Breast epithelium (tissue), 4 donors: ENCODE results near the gene ZSCAN20. TPM values are rescaled to one million over a fixed set of nuclear protein-coding genes. Genes with fewer than 3 reads are reported as not detected.

Source experiments
- DNase-seq, 2 donors: peaks; one replicate each; pipeline ENCODE4 v3.0.0-alpha.2; 2019; ENCODE audit warnings: low spot score in 2 of 2
- H3K27ac ChIP-seq, 2 donors: fragments of 200-600 bp; sonication (generic) in 1 of 2; one replicate each; pipeline ENCODE4 v1.5.1; 2016 to 2019; ENCODE audit warnings: mild to moderate bottlenecking in 1 of 2
- H3K27me3 ChIP-seq, 2 donors: fragments of 200-600 bp; sonication (generic) in 1 of 2; one replicate each; pipeline versions ENCODE4 v1.5.1 to v1.6.0; 2017 to 2019; ENCODE audit warnings: control low read depth in 1 of 2, mild to moderate bottlenecking in 1 of 2
- H3K36me3 ChIP-seq: fragments of 200-600 bp; one replicate; pipeline ENCODE4 v1.5.1; 2019
- H3K4me1 ChIP-seq, 2 donors: fragments of 200-600 bp; sonication (generic); one replicate each; pipeline ENCODE4 v1.5.1; 2016 to 2019; ENCODE audit warnings: control low read depth in 1 of 2
- H3K4me3 ChIP-seq, 3 donors: fragments of 200-600 bp; sonication (generic); 1 replicate in 2 of 3; 2 replicates in 1 of 3; pipeline ENCODE4 v1.5.1; 2016 to 2019; ENCODE audit warnings: mild to moderate bottlenecking in 3 of 3, moderate library complexity in 2 of 3
- H3K9me3 ChIP-seq, 2 donors: fragments of 200-600 bp; sonication (generic) in 1 of 2; one replicate each; pipeline ENCODE4 v1.5.1; 2016 to 2019; ENCODE audit warnings: control low read depth in 1 of 2
- POLR2A ChIP-seq: fragments of 450-650 bp; IDR thresholded peaks from one replicate; pipeline ENCODE4 v1.6.1; 2016; ENCODE audit warnings: antibody characterized with exemption, mild to moderate bottlenecking, moderate library complexity
- POLR2AphosphoS5 ChIP-seq, 3 donors: sonication (generic); formaldehyde crosslinking; IDR thresholded peaks; one replicate each; pipeline ENCODE4 v1.6.1; 2017; ENCODE audit warnings: antibody characterized with exemption in 3 of 3
- intact Hi-C: fragments of 100-400 bp; cut with DNase I; formaldehyde crosslinking; loops from one replicate; pipeline ENCODE4 v1.15.1; 2023; ENCODE audit warnings: low total_unique reads
- total RNA-seq, 3 donors: library from RNA; depleted of rRNA; stranded (reverse); fragments of >200 nt; gene quantifications; one replicate each; pipeline ENCODE4 v1.1.0, GENCODE V29; 2016
- TF ChIP-seq, protein P1 (sequence below), 3 donors: fragments of 450-650 bp; IDR thresholded peaks; one replicate each; pipeline ENCODE4 v1.5.1; 2016 to 2017; ENCODE audit warnings: antibody characterized with exemption in 3 of 3, mild to moderate bottlenecking in 3 of 3, moderate library complexity in 3 of 3

The ZSCAN20 gene
- total RNA-seq, 3 donors from 2014 or later = 4.2 to 7.9 (median 7.5) TPM

DNA sequence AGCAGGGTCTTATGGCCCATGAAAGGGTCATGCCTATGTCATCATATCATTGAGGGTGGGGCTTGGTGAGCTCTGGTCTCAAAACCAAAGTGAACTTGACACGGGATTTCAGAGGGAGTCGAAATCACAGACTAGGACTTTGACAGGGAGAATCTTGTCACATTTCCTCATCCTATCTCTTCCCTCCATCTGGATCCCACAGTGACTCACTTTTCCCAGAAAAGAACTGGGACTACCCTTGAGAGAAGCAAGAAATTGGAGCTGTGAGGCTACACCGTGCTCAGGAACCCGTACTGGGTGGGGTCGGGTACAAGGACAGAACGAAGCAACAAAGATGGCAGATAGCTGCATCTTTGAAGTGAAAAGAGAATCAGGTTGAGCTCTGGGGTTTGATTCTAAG, 69.5 kb downstream of the ZSCAN20 start:
- Histone ChIP-seq H3K9me3 (no peaks in the 10 kb centered on the region), H3K27me3 (no peaks in the 10 kb centered on the region), H3K27ac (no peak overlapping the region), H3K36me3 (no peaks in the 10 kb centered on the region), H3K4me3 (no peak overlapping the region), H3K4me1 (no peaks in the 10 kb centered on the region)
- no peak for DNase-seq
- intact Hi-C loops = no loop called here
- TF ChIP-seq, protein P1, sequence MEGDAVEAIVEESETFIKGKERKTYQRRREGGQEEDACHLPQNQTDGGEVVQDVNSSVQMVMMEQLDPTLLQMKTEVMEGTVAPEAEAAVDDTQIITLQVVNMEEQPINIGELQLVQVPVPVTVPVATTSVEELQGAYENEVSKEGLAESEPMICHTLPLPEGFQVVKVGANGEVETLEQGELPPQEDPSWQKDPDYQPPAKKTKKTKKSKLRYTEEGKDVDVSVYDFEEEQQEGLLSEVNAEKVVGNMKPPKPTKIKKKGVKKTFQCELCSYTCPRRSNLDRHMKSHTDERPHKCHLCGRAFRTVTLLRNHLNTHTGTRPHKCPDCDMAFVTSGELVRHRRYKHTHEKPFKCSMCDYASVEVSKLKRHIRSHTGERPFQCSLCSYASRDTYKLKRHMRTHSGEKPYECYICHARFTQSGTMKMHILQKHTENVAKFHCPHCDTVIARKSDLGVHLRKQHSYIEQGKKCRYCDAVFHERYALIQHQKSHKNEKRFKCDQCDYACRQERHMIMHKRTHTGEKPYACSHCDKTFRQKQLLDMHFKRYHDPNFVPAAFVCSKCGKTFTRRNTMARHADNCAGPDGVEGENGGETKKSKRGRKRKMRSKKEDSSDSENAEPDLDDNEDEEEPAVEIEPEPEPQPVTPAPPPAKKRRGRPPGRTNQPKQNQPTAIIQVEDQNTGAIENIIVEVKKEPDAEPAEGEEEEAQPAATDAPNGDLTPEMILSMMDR (IDR thresholded peaks at IDR 0.05) = no peak
- TF ChIP-seq POLR2AphosphoS5 (IDR thresholded peaks at IDR 0.05) (no peak), POLR2A (no peak)

Other genes with a start within 250 kb of the ZSCAN20 start
- 10 to 100 TPM; 11.7 to 16.0 (median 15.7) TPM for gene ZNF362, start 216.2 kb upstream of the ZSCAN20 start, total RNA-seq
- not detected for gene A3GALT2, start 151.5 kb upstream of the ZSCAN20 start, total RNA-seq
- gene PHC2, start 41.5 kb upstream of the ZSCAN20 start, total RNA-seq = 100 to 1,000 TPM; 103 to 214 (median 134) TPM